ENCODE results near the gene NDUFS3. TPM values are rescaled to one million over a fixed set of nuclear protein-coding genes. Genes with fewer than 3 reads are reported as not detected.

NDUFS3 gene
- total and polyA plus RNA-seq, 2 of the 13 experiments (the other 11 are each of a cell fraction or from before 2014, with no cell fraction given): 151 to 184 TPM

- peak; percentile 88 for TF ChIP-seq ARID4A (CRISPR knock-in tag; IDR thresholded peaks at IDR 0.05; ENCODE audit: borderline replicate concordance)
- TF ChIP-seq KLF13 (CRISPR knock-in tag; IDR thresholded peaks at IDR 0.05): no peak
- TF ChIP-seq CREB1 (IDR thresholded peaks at IDR 0.05): no peak
- no peak for TF ChIP-seq CREB1 (CRISPR knock-in tag; IDR thresholded peaks at IDR 0.05)
- TF ChIP-seq ZBTB49 (CRISPR knock-in tag; IDR thresholded peaks at IDR 0.05; ENCODE audit: borderline replicate concordance): no peak
- TF ChIP-seq IRF1 (CRISPR knock-in tag; IDR thresholded peaks at IDR 0.05; ENCODE audit: low read depth): no peak
- no peak for TF ChIP-seq MAFG (CRISPR knock-in tag; IDR thresholded peaks at IDR 0.05)
- TF ChIP-seq PATZ1 (CRISPR knock-in tag; IDR thresholded peaks at IDR 0.05): peak; percentile 63
- peak; percentile 56 for TF ChIP-seq ZSCAN31 (CRISPR knock-in tag; IDR thresholded peaks at IDR 0.05; ENCODE audit: low read depth)
- TF ChIP-seq MEIS2 (CRISPR knock-in tag; IDR thresholded peaks at IDR 0.05): peak; percentile 87
- peak; percentile 9; the same call in 1 of the 2 replicates for TF ChIP-seq NR2F2 (IDR thresholded peaks at IDR 0.05; ENCODE audit: borderline replicate concordance, low read depth)
- TF ChIP-seq RNF219 (CRISPR knock-in tag; IDR thresholded peaks at IDR 0.05): no peak; the same call in 1 of the 2 replicates
- peak; percentile 86; the same call in 1 of the 2 replicates for TF ChIP-seq RXRA (CRISPR knock-in tag; IDR thresholded peaks at IDR 0.05)
- TF ChIP-seq ONECUT2 (CRISPR knock-in tag; IDR thresholded peaks at IDR 0.05): no peak
- peak; percentile 91 for TF ChIP-seq ZNF546 (CRISPR knock-in tag; conservative IDR thresholded peaks at IDR 0.05)
- TF ChIP-seq ZNF160 (CRISPR knock-in tag; IDR thresholded peaks at IDR 0.05): no peak; the same call in 1 of the 2 replicates
Observed at GRCh38 chr11:47565340-47566148, 13.3 kb upstream of the NDUFS3 start, which contains the start of gene PTPMT1 (continued).

Measured in HepG2 (cell line).